Non-pigmented ciliary epithelial cell (primary cell): ENCODE measurements around the gene RAI2.
"Not testable (repeated sequence)": the region's sequence is repeated elsewhere in the genome, so short reads cannot be mapped to it uniquely, and the experiment has no call there.

Experiments
- DNase-seq: peaks from one replicate; pipeline ENCODE4 v3.0.0-alpha.2; 2010; ENCODE audit warnings: low read depth

Gene RAI2

DNA sequence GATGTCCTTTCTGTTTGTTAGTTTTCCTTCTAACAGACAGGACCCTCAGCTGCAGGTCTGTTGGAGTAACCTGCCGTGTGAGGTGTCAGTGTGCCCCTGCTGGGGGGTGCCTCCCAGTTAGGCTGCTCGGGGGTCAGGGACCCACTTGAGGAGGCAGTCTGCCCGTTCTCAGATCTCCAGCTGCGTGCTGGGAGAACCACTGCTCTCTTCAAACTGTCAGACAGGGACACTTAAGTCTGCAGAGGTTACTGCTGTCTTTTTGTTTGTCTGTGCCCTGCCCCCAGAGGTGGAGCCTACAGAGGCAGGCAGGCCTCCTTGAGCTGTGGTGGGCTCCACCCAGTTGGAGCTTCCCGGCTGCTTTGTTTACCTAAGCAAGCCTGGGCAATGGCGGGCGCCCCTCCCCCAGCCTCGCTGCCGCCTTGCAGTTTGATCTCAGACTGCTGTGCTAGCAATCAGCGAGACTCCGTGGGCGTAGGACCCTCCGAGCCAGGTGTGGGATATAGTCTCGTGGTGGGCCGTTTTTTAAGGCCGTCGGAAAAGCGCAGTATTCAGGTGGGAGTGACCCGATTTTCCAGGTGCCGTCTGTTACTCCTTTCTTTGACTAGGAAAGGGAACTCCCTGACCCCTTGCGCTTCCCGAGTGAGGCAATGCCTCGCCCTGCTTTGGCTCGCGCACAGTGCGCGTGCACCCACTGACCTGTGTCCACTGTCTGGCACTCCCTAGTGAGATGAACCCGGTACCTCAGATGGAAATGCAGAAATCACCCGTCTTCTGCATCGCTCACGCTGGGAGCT lies 74.3 kb downstream of the RAI2 start:
- DNase-seq, result not testable (repeated sequence)

DNA sequence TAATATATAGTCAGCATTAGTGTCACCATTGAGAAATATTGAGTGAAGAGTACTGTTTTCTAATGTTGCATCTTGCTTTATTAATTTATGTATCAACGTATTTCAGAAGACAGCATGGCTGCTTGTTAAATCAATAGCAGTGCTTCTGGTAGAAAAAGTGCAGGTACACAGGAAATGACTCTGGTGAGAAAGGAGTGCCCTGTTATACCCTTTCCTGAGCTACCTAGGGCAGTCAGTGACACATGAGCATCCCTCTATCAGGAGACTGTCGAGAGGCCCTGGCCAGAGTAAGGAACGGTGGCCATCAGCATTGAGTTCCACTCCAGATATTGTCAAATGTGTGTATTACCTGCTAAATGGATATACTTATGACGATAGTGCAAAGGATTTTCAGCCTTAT lies 81.7 kb downstream of the RAI2 start:
- no peak for DNase-seq

DNA sequence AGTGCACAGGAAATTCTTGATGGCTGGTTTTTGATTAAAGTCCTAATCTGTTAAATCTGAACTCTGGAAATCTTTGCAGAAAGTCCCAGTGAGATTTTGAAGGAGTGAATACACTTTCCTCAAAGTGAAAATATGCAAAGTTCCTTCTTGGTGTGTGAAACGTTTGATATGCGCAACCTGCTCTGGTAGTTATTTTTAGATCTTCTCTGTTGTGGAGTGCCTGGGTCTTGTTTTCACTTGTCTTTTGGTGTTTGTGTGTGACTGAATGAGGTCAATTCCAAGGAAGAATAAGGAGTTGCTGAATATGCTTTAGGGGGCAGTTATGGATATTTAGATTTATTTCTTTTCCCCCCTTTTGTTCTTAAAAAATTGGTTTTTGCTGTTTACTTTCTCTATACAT lies 82.1 kb downstream of the RAI2 start:
- DNase-seq, result no peak

DNA sequence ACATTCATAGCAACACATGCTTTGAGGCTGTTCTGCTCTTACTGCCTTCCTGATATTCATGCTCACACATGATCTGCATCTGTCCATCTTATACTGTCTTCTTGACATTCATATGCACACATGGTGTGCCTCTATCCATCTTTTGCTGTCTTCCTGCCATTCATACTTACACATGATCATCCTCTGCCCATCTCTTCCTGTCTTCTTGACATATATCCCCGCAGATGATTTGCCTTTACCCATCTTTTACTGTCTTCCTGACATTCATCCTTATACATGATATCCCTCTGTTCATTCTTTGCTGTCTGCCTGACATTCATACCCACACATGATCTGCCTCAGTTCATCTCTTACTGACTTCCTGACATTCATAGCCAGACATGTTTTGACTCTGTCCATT lies 87.0 kb downstream of the RAI2 start:
- DNase-seq, result no peak

DNA sequence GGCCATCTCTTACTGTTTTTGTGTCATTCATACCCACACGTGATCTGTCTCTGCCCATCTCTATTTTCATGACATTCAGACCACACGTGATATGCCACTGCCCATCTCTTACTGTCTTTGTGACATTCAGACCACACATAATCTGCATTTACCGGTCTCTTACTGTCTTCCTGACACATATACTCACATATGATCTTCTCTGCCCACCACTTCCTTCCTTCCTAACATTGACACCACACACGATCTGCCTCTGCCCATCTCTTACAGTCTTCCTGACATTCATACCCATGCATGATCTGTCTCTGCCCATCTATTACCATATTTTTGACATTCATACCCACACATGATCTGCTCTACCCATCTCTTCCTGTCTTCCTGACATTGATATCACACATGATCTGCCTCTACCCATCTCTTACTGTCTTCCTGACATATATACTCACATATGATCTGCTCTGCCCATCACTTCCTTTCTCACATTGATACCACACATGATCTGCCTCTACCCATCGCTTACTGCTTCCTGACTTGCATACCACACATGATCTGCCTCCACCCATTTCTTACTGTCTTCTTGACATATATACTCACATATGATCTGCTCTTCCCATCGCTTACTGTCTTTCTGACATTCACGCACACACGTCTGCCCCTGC lies 87.7 kb downstream of the RAI2 start:
- DNase-seq, result no peak

DNA sequence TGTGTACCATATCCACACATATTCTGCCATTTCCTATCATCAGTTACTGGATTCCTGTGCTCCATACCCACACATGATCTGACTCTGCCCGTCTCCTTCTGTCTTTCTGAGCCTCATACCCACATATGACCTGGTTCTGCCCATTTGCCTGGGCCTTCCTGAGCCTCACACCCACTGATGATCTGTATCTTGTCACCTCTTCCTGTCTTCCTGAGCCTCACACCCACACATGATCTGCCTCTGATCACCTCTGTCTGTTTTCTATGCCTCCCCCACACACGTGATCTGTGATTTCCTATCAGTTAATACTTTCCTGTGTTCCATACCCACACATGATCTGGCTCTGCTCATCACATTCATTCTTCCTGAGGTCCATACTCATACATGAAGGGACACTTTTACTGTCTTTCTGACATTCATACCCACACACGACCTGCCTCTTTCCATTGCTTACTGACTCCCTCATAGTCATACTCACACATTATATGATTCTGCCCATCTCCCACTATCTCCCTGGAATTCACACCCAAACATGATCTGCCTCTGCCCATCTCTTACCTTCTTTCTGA lies 91.3 kb downstream of the RAI2 start:
- DNase-seq, result no peak

- DNase-seq, result no peak
Measured at GRCh38 chrX:17768997-17769396, 92.1 kb downstream of the RAI2 start.

DNA sequence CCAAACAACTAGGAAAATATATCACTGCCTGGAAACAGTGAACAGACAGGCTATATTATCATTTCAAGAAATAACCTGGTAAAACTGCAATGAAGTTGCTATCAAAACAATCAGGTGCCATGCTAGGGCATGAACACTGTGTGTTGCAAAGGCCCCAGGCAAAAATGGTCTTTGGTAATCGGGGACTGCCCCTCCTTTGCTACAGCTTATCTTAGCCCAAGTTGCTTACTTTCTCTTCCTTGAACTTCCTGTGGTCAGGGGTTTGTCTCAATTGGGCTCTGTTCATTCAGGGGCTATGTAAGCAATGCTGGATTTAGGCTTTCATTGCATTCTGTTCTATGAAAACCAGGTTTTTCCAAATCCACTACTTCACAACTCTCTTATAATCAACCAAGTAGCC lies 93.4 kb downstream of the RAI2 start:
- DNase-seq, result no peak

DNA sequence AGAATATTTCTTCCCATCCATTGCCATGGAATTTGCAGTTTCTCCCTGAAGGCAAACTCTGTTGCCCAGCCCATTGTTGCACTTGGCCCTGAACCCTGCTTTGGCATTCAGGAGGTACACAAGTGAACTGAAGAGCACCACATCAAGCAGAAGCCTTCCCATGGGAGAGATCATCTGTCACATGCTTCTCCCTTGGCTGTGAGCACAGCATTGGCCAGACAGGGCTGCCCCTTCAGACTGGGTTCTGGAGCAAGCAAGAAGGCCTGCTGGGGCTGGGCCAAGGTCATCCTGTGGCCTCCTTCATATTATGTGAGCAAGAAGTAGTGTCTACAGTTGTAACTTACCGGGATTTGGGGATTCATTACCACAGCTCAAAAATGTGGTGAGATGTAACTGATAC lies 101.1 kb downstream of the RAI2 start:
- DNase-seq, result no peak

DNA sequence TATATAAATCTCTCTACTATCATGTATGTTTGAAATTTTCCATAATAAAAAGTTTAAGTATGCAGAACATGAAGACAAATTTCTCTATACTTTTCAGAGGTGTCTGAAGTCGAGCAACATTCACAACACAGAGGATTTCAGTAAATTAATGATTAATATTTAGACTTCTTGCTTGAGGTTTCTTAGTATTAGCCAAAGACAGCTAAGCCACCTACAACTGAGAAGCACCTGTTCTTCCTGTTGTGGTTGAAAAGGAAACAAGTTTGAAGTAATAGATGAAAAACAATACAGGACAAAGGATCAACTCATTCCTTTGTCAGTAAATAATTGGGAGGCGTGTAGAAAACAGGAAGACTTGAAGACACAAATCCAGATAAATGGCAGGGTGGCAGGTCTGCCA lies 102.7 kb downstream of the RAI2 start:
- no peak for DNase-seq

- no peak for DNase-seq
Measured at GRCh38 chrX:17750436-17750835, 110.7 kb downstream of the RAI2 start.
